GM10248 (cell line): ENCODE measurements around the gene FALEC.

Source experiments
- CTCF ChIA-PET: fragments of 300-600 bp; sonication (Branson Sonifier 250); formaldehyde crosslinking; extraction: SDS; loops from one replicate; lab custom pipeline; 2021; ENCODE audit warnings: antibody characterized with exemption; lab: Yijun Ruan, JAX
- POLR2A ChIA-PET: fragments of 350-650 bp; sonication (Branson Sonifier 250); formaldehyde crosslinking; extraction: SDS; loops from one replicate; lab custom pipeline; 2020; ENCODE audit warnings: antibody characterized with exemption; lab: Yijun Ruan, JAX
- DNase-seq: peaks from one replicate; pipeline ENCODE4 v3.0.0; 2012; ENCODE audit errors: extremely low spot score
- CTCF ChIP-seq: IDR thresholded peaks from 2 replicates; pipeline ENCODE4 v1.5.1; 2012; ENCODE audit warnings: mild to moderate bottlenecking, low read depth; ENCODE audit errors: extremely low read depth, missing control alignments, control extremely low read depth

FALEC gene

GRCh38 chr1:150558303-150558704 lies 42.8 kb downstream of the FALEC start:
- DNase-seq = no peak
- CTCF ChIA-PET = interaction anchor here (2.7 to 9.4 kb wide), 8 partner anchors 9 to 448 kb away, joined by 11 to 151 read pairs (median 67); partner anchors contain the start of genes ADAMTSL4, CA14, ENSA and MINDY1
- POLR2A ChIA-PET = interaction anchor here (0.5 kb wide), 1 partner anchor 307 kb away, joined by 4 read pairs; no protein-coding TSS in a partner anchor
- no peak for TF ChIP-seq CTCF

GRCh38 chr1:150558761-150559655 lies 43.5 kb downstream of the FALEC start:
- no peak for DNase-seq
- POLR2A ChIA-PET = interaction anchor here (12.7 kb wide), 1 partner anchor 16 kb away, joined by 305 read pairs; the partner anchor contains the start of gene MCL1
- no peak for TF ChIP-seq CTCF
- CTCF ChIA-PET = interaction anchor here (0.5 to 9.4 kb wide), 30 partner anchors 9 to 447 kb away, joined by 3 to 151 read pairs (median 6); partner anchors contain the start of genes ADAMTSL4, CA14, CERS2 and ECM1

- POLR2A ChIA-PET = interaction anchor here (12.7 kb wide), 1 partner anchor 16 kb away, joined by 305 read pairs; the partner anchor contains the start of gene MCL1
- CTCF ChIA-PET = interaction anchor here (0.7 to 9.4 kb wide), 32 partner anchors 10 to 446 kb away, joined by 3 to 151 read pairs (median 6); partner anchors contain the start of genes ADAMTSL4, CA14, CERS2 and ECM1
- no peak for DNase-seq
- no peak for TF ChIP-seq CTCF
Measured at GRCh38 chr1:150559656-150560010, 44.1 kb downstream of the FALEC start.

- DNase-seq = peak; percentile 85
- TF ChIP-seq CTCF = peak; percentile 89
- POLR2A ChIA-PET = interaction anchor here (0.5 to 12.7 kb wide), 4 partner anchors 15 to 59 kb away, joined by 3 to 305 read pairs (median 6); partner anchors contain the start of gene MCL1
- CTCF ChIA-PET = interaction anchor here (0.7 to 9.4 kb wide), 49 partner anchors 10 to 446 kb away, joined by 3 to 151 read pairs (median 5); partner anchors contain the start of genes ADAMTSL4, C1orf54, CA14 and CERS2
Measured at GRCh38 chr1:150560011-150560438, 44.5 kb downstream of the FALEC start.

GRCh38 chr1:150560576-150561253 lies 45.2 kb downstream of the FALEC start:
- TF ChIP-seq CTCF = peak; percentile 96
- DNase-seq = peak; percentile 85

More at GRCh38 chr1:150560576-150561253, 45.2 kb downstream of the FALEC start:
- CTCF ChIA-PET = interaction anchor here (0.6 to 9.4 kb wide), 61 partner anchors 11 to 445 kb away, joined by 3 to 151 read pairs (median 5); partner anchors contain the start of genes ADAMTSL4, C1orf54, CA14 and CERS2
- POLR2A ChIA-PET = interaction anchor here (0.5 to 12.7 kb wide), 7 partner anchors 14 to 432 kb away, joined by 3 to 305 read pairs (median 4); partner anchors contain the start of genes ENSA and MCL1
